HCT116 (cell line): ENCODE data around the gene TFB2M. TPM values are rescaled to one million over a fixed set of nuclear protein-coding genes. Genes with fewer than 3 reads are reported as not detected.

Source experiments
- ATAC-seq: fragments of 200-7000 bp; cut with Tn5 transposase; 2 replicates; pipeline ENCODE4 v1.9.1; 2020; ENCODE audit warnings: mild to moderate bottlenecking, moderate library complexity
- BruUV-seq: library from RNA; stranded (reverse); fragments of 400-500 nt; replicated peaks from 2 replicates; lab custom pipeline; 2021; lab: Mats Ljungman, UMichigan
- CTCF ChIA-PET: fragments of 300-600 bp; sonication (Branson Sonifier 250); formaldehyde crosslinking; loops from one replicate; lab custom pipeline; 2021; ENCODE audit warnings: antibody characterized with exemption; lab: Charles Lee
- POLR2A ChIA-PET: fragments of 300-600, 350-600 bp; sonication (Branson Sonifier 250); formaldehyde crosslinking; loops from one replicate; lab custom pipeline; 2021; ENCODE audit warnings: antibody characterized with exemption; lab: Charles Lee
- RAD21 ChIA-PET, 2 experiments: fragments of 300-600 bp; sonication (Branson Sonifier 250); formaldehyde crosslinking; loops; one replicate each; lab custom pipeline; 2023; ENCODE audit warnings: low total read pairs in 2 of 2; ENCODE audit not compliant: uncharacterized antibody in 2 of 2, unreplicated experiment in 2 of 2, low non-redundant PET in 1 of 2; lab: Charles Lee
- DNase-seq: peaks from one replicate; pipeline ENCODE4 v3.0.0-alpha.2; 2010; ENCODE audit warnings: low read depth, low spot score
- H2AFZ ChIP-seq: fragments of 200-600 bp; shearing (Covaris generic), sonication (generic); 2 replicates; pipeline ENCODE4 v1.6.1; 2017; ENCODE audit warnings: low read depth, mixed run types, mixed read lengths, antibody characterized with exemption, low read length; ENCODE audit not compliant: poor library complexity, severe bottlenecking
- H3K27ac ChIP-seq: 2 replicates; pipeline ENCODE4 v1.5.1; 2012; ENCODE audit warnings: low read depth, low read length
- H3K27me3 ChIP-seq: fragments of 200-600 bp; sonication (generic); 2 replicates; pipeline ENCODE4 v1.6.1; 2016; ENCODE audit warnings: mixed run types, low read length, mixed read lengths; ENCODE audit not compliant: insufficient read depth
- H3K36me3 ChIP-seq, 2 experiments: fragments of 200-500 bp in 1 of 2; fragments of 200-600 bp in 1 of 2; sonication (Bioruptor generic) in 1 of 2; sonication (generic) in 1 of 2; 2 replicates each; pipeline versions ENCODE4 v1.5.1 to v1.6.1; 2014 to 2016; ENCODE audit warnings: low read length in 2 of 2, inconsistent platforms in 1 of 2, mixed read lengths in 1 of 2, mixed run types in 1 of 2; ENCODE audit not compliant: insufficient read depth in 2 of 2, control insufficient read depth in 1 of 2
- H3K4me1 ChIP-seq, 2 experiments: fragments of 200-600 bp in 1 of 2; sonication (generic) in 1 of 2; 2 replicates each; pipeline versions ENCODE4 v1.5.1 to v1.6.1; 2012 to 2017; ENCODE audit warnings: low read length in 2 of 2, inconsistent platforms in 1 of 2, mild to moderate bottlenecking in 1 of 2, mixed read lengths in 1 of 2, mixed run types in 1 of 2, moderate library complexity in 1 of 2; ENCODE audit not compliant: insufficient read depth in 2 of 2, control insufficient read depth in 1 of 2
- H3K4me2 ChIP-seq: fragments of 200-600 bp; sonication (generic); 2 replicates; pipeline ENCODE4 v1.6.1; 2017; ENCODE audit warnings: mixed run types, low read length, mixed read lengths
- H3K4me3 ChIP-seq, 2 experiments: fragments of 200-600 bp in 1 of 2; sonication (generic) in 1 of 2; replicated peaks in 1 of 2; 2 replicates each; pipeline ENCODE4 v1.5.1; 2011 to 2016; ENCODE audit warnings: low read length in 2 of 2, control low read depth in 1 of 2, low read depth in 1 of 2, mild to moderate bottlenecking in 1 of 2, mixed read lengths in 1 of 2, mixed run types in 1 of 2
- H3K79me2 ChIP-seq: fragments of 200-600 bp; sonication (generic); 2 replicates; pipeline ENCODE4 v1.6.1; 2017; ENCODE audit warnings: mild to moderate bottlenecking, mixed run types, low read length, moderate library complexity, mixed read lengths; ENCODE audit not compliant: insufficient read depth
- H3K9ac ChIP-seq: fragments of 200-600 bp; sonication (generic); 2 replicates; pipeline ENCODE4 v1.6.1; 2016; ENCODE audit warnings: low read length, mixed read lengths
- H3K9me2 ChIP-seq: fragments of 200-600 bp; sonication (generic), shearing (Covaris generic); 2 replicates; pipeline ENCODE4 v1.6.1; 2017; ENCODE audit warnings: mixed run types, mild to moderate bottlenecking, moderate library complexity; ENCODE audit not compliant: insufficient read depth
- H3K9me3 ChIP-seq, 2 experiments: fragments of 200-500 bp in 1 of 2; fragments of 200-600 bp in 1 of 2; sonication (Bioruptor generic) in 1 of 2; sonication (generic) in 1 of 2; 2 replicates each; pipeline ENCODE4 v1.6.1; 2014 to 2017; ENCODE audit warnings: low read length in 2 of 2, mixed read lengths in 2 of 2, inconsistent platforms in 1 of 2, low read depth in 1 of 2, mild to moderate bottlenecking in 1 of 2, mixed run types in 1 of 2, moderate library complexity in 1 of 2; ENCODE audit not compliant: control insufficient read depth in 1 of 2, insufficient read depth in 1 of 2
- H4K20me1 ChIP-seq: fragments of 200-600 bp; sonication (generic), shearing (Covaris generic); 2 replicates; pipeline ENCODE4 v1.6.1; 2017; ENCODE audit warnings: mixed run types, mild to moderate bottlenecking, moderate library complexity; ENCODE audit not compliant: insufficient read depth
- CBX3 ChIP-seq: IDR thresholded peaks from 2 replicates; pipeline ENCODE4 v1.6.1; 2012; ENCODE audit warnings: low read depth
- CEBPB ChIP-seq: IDR thresholded peaks from 2 replicates; pipeline ENCODE4 v1.6.1; 2012; ENCODE audit warnings: low read depth
- CTCF ChIP-seq, 3 experiments: fragments of 200-600 bp in 1 of 3; sonication (generic) in 1 of 3; IDR thresholded peaks in 2 of 3; conservative IDR thresholded peaks in 1 of 3; 2 replicates each; pipeline ENCODE4 v1.5.1; 2012 to 2017; ENCODE audit warnings: low read depth in 2 of 3, low read length in 2 of 3, antibody characterized with exemption in 1 of 3, borderline replicate concordance in 1 of 3, control low read depth in 1 of 3, mild to moderate bottlenecking in 1 of 3, mixed read lengths in 1 of 3, mixed run types in 1 of 3, moderate library complexity in 1 of 3; ENCODE audit not compliant: insufficient read depth in 1 of 3
- EZH2 ChIP-seq: fragments of 200-600 bp; sonication (generic); IDR thresholded peaks from 2 replicates; pipeline ENCODE4 v1.6.1; 2017; ENCODE audit warnings: antibody characterized with exemption, mixed run types
- EZH2phosphoT487 ChIP-seq: fragments of 200-600 bp; IDR thresholded peaks from 2 replicates; pipeline ENCODE4 v1.6.1; 2018; ENCODE audit warnings: antibody characterized with exemption, borderline replicate concordance
- REST ChIP-seq: IDR thresholded peaks from 2 replicates; pipeline ENCODE4 v1.6.1; 2012; ENCODE audit warnings: low read depth
- TCF7L2 ChIP-seq: IDR thresholded peaks from 2 replicates; pipeline ENCODE4 v1.7.0; 2011; ENCODE audit warnings: borderline replicate concordance, inconsistent platforms; ENCODE audit not compliant: insufficient read depth, insufficient read length; ENCODE audit errors: extremely low read depth
- ZFX ChIP-seq: fragments of 450-650 bp; IDR thresholded peaks from 2 replicates; pipeline ENCODE4 v1.6.1; 2017
- intact Hi-C: fragments of 100-400 bp; cut with micrococcal nuclease; formaldehyde crosslinking; loops from 2 replicates; pipeline ENCODE4 v1.10.0; 2022
- total RNA-seq: library from RNA; stranded (reverse); gene quantifications from one replicate; pipeline ENCODE4 v1.2.1, GENCODE V29; 2021; ENCODE audit not compliant: unreplicated experiment

Gene TFB2M
- total RNA-seq, 1 experiment from 2014 or later: 24.4 TPM

- RAD21 ChIA-PET: no interaction called here
- CTCF ChIA-PET: no interaction called here
- H2AFZ ChIP-seq: no peak overlapping the region
- peaks cover 10% of the 10 kb centered on the region; the same call in 1 of the 2 replicates for H3K79me2 ChIP-seq
- ATAC-seq (no peak), DNase-seq (no peak)
- H3K4me3 ChIP-seq: no peak overlapping the region
- no peak overlapping the region for H3K27ac ChIP-seq
- intact Hi-C loops: no loop called here
- H3K9me3 ChIP-seq: 0 out of 4 replicates have a peak, but pooled peaks cover 0 to 3% of the 10 kb centered on the region in 2 experiments
- no peak overlapping the region for H3K4me2 ChIP-seq
- no peaks in the 10 kb centered on the region for H3K4me1 ChIP-seq
- TF ChIP-seq TCF7L2 (no peak), CEBPB (no peak), ZFX (no peak), EZH2phosphoT487 (no peak), REST (no peak), CTCF (IDR thresholded peaks at IDR 0.05 in 2 of 3, conservative IDR thresholded peaks at IDR 0.05 in 1 of 3; ENCODE audit: borderline replicate concordance in 1 of 3, insufficient read depth in 1 of 3, low read depth in 2 of 3, low read length in 2 of 3) (no peak), CBX3 (no peak), EZH2 (no peak)
- no TSS peak for BruUV-seq
- no peaks in the 10 kb centered on the region for H3K27me3 ChIP-seq
- no peaks in the 10 kb centered on the region for H3K9me2 ChIP-seq
- no peaks in the 10 kb centered on the region for H3K36me3 ChIP-seq
- H3K9ac ChIP-seq: no peak overlapping the region
- POLR2A ChIA-PET: no interaction called here
- no peaks in the 10 kb centered on the region for H4K20me1 ChIP-seq
These were observed 36.1 kb upstream of the TFB2M start for GRCh38 chr1:246602194-246602593.
